ENCODE results near the gene TLE3.

DNA sequence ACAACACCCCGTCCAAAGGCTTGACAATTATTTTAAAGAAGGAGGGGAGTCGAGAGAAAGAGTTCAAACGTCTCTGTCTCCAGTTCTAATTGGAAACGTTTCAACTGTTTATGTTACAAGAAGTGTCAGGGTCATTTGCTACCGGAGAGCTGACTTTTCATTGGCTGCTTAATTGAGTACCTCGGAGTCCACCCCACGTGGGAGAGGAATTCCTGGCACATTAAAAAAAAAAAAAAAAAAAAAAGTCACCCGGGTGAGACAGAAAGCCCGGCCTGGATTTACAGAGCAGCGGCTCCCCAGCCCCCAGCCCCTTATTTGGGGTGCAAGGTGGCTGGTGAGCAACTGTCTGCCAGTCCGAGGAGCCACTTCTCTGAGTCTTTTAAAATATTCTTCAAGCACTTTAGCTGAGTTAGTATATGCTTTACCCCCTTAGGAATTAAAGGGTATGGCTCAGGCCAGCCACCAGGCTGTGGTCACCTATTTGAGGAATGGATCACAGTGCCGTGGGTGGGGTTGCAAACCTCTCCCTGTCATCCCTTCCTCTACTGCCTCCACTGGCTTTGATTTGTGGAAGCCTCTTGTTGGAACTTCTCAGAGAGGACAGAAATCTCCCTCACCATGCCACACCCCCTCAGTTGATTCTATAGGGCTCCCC lies 3.9 kb upstream of the TLE3 start:
- TF ChIP-seq GATA1 (IDR thresholded peaks at IDR 0.05; ENCODE audit: low read depth, low read length) (no peak), POLR2A (IDR thresholded peaks at IDR 0.05; ENCODE audit: low read length) (no peak)
